HG02642 (cell line): ENCODE results near the gene ZNF574.

Experiments
- ATAC-seq: cut with Tn5 transposase; IDR thresholded peaks from one replicate; pipeline ENCODE4 v1.9.1; 2021; ENCODE audit warnings: mild to moderate bottlenecking; ENCODE audit not compliant: unreplicated experiment, poor library complexity

Gene ZNF574

GRCh38 chr19:42057846-42058245 lies 18.1 kb upstream of the ZNF574 start:
- no peak for ATAC-seq

- no peak for ATAC-seq
Observed at GRCh38 chr19:42059196-42059595, 16.8 kb upstream of the ZNF574 start.

GRCh38 chr19:42060117-42060516 lies 15.8 kb upstream of the ZNF574 start:
- no peak for ATAC-seq

- ATAC-seq = no peak
Observed at GRCh38 chr19:42062381-42062780, 13.6 kb upstream of the ZNF574 start.

GRCh38 chr19:42064432-42064831 lies 11.5 kb upstream of the ZNF574 start:
- no peak for ATAC-seq

- ATAC-seq = no peak
Observed at GRCh38 chr19:42065051-42065450, 10.9 kb upstream of the ZNF574 start.

GRCh38 chr19:42065511-42065910 lies 10.5 kb upstream of the ZNF574 start:
- ATAC-seq = no peak

- ATAC-seq = no peak
Observed at GRCh38 chr19:42066075-42066754, 9.8 kb upstream of the ZNF574 start.

- no peak for ATAC-seq
Observed at GRCh38 chr19:42067315-42067888, 8.6 kb upstream of the ZNF574 start.

- ATAC-seq = no peak
Observed at GRCh38 chr19:42068361-42068755, 7.6 kb upstream of the ZNF574 start.

- no peak for ATAC-seq
Observed at GRCh38 chr19:42068756-42069571, 7.0 kb upstream of the ZNF574 start.

GRCh38 chr19:42069619-42070351 lies 6.2 kb upstream of the ZNF574 start, which contains the start of gene GRIK5:
TSS of gene GRIK5 (minus strand) at chr19:42070206. CDS start at chr19:42065770, 4,436 bp downstream.
- ATAC-seq = no peak

- ATAC-seq = no peak
Observed at GRCh38 chr19:42071247-42071646, 4.7 kb upstream of the ZNF574 start.

- no peak for ATAC-seq
Observed at GRCh38 chr19:42074513-42075363, 1.2 kb upstream of the ZNF574 start.

- ATAC-seq = no peak
Observed at GRCh38 chr19:42075364-42075615, 676 bp upstream of the ZNF574 start.

- no peak for ATAC-seq
Observed at GRCh38 chr19:42076380-42076944, 496 bp downstream of the ZNF574 start.

GRCh38 chr19:42078058-42078457 lies 2.1 kb downstream of the ZNF574 start:
- ATAC-seq = no peak

GRCh38 chr19:42078538-42079275 lies 2.7 kb downstream of the ZNF574 start:
- ATAC-seq = no peak

- no peak for ATAC-seq
Observed at GRCh38 chr19:42079276-42079669, 3.3 kb downstream of the ZNF574 start.
